Endothelial cell (in vitro differentiated cells): ENCODE measurements around the gene HPCAL4. TPM values are rescaled to one million over a fixed set of nuclear protein-coding genes. Genes with fewer than 3 reads are reported as not detected.

Experiments
- DNase-seq: peaks from one replicate; pipeline ENCODE4 v3.0.0; 2021; ENCODE audit warnings: low spot score
- H3K27ac Mint-ChIP-seq: one replicate; pipeline ENCODE4 v1.8.0; 2021; ENCODE audit warnings: mixed read lengths, inconsistent platforms; ENCODE audit not compliant: unreplicated experiment
- H3K27me3 Mint-ChIP-seq: one replicate; pipeline ENCODE4 v1.8.0; 2021; ENCODE audit warnings: mild to moderate bottlenecking, moderate library complexity, mixed read lengths, inconsistent platforms; ENCODE audit not compliant: unreplicated experiment
- H3K36me3 Mint-ChIP-seq: one replicate; pipeline ENCODE4 v1.8.0; 2021; ENCODE audit warnings: mild to moderate bottlenecking, low read depth, mixed read lengths, inconsistent platforms; ENCODE audit not compliant: unreplicated experiment
- H3K4me1 Mint-ChIP-seq: one replicate; pipeline ENCODE4 v1.8.0; 2021; ENCODE audit warnings: mild to moderate bottlenecking, mixed read lengths, inconsistent platforms; ENCODE audit not compliant: unreplicated experiment
- H3K4me3 Mint-ChIP-seq: one replicate; pipeline ENCODE4 v1.8.0; 2021; ENCODE audit warnings: mild to moderate bottlenecking, mixed read lengths, inconsistent platforms; ENCODE audit not compliant: unreplicated experiment
- H3K9me3 Mint-ChIP-seq: one replicate; pipeline ENCODE4 v1.8.0; 2021; ENCODE audit warnings: mixed read lengths, inconsistent platforms; ENCODE audit not compliant: unreplicated experiment
- long read RNA-seq: library from polyadenylated mRNA; unstranded; transcript quantifications from one replicate; pipeline ENCODE4 v2.0.0, GENCODE V29; 2020; ENCODE audit not compliant: unreplicated experiment
- total RNA-seq: library from RNA; stranded (reverse); fragmentation: NEBNext Ultra II Directional; extraction: Animal tissue kit (Norgen Biotek cat#: 25700); gene quantifications from one replicate; pipeline ENCODE4 v1.2.1, GENCODE V29; 2021; ENCODE audit not compliant: unreplicated experiment
- TF ChIP-seq, protein P1 (sequence below): fragments of 200-600 bp; sonication (generic); IDR thresholded peaks from one replicate; pipeline ENCODE4 v1.5.0; 2021; ENCODE audit warnings: antibody characterized with exemption; ENCODE audit not compliant: unreplicated experiment

The HPCAL4 gene
- not detected for total RNA-seq
- long read RNA-seq = 0 reads

DNA sequence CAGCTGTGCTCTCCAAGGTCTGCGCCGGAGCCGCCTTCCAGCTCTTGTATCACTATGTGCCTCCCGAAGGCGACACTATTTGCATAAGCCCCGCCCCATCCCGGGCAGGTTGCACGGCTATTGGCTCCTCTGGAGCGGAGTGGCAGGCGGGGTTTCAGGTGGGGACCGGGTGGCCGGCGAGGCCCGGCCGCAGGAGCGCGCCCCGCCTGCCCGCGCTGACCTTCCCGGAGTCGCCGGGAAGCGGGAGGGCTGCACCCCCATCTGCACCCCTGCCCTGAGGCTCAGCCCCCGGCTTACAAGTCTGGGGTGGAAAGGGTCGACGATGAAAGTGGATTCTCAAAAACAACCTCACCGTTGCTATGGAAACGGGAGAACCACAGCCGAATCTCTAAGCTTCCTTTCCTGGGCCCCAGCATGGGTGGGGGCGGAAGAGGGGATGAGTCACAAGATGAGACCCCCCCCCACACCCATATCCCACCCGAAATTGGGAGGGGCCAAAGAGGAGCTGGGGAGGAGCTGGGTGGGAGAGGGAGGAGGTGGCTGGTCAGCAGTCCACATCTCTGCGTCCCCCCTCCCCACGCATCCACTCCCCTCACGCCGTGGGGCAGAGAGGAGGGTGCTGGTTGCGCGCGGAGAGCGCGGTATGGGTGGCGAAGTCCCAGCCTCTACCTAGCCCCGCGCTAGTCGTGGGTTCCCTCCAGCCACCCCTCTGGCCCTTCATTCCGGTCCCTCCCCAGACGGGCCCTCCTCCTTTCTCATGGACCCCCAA lies at the start of gene HPCAL4:
HPCAL4 (minus strand) TSS at position 51 of the 769 bp plus-strand sequence. CDS start 6,830 bp downstream, outside the sequence.
- H3K36me3 Mint-ChIP-seq = peaks cover 6% of the 10 kb centered on the region
- H3K27ac Mint-ChIP-seq = no peak within 1 kb of the TSS
- peaks cover 8% of the 10 kb centered on the region for H3K4me1 Mint-ChIP-seq
- no peaks in the 10 kb centered on the region for H3K9me3 Mint-ChIP-seq
- peaks cover 34% of the 10 kb centered on the region for H3K27me3 Mint-ChIP-seq
- TF ChIP-seq, protein P1, sequence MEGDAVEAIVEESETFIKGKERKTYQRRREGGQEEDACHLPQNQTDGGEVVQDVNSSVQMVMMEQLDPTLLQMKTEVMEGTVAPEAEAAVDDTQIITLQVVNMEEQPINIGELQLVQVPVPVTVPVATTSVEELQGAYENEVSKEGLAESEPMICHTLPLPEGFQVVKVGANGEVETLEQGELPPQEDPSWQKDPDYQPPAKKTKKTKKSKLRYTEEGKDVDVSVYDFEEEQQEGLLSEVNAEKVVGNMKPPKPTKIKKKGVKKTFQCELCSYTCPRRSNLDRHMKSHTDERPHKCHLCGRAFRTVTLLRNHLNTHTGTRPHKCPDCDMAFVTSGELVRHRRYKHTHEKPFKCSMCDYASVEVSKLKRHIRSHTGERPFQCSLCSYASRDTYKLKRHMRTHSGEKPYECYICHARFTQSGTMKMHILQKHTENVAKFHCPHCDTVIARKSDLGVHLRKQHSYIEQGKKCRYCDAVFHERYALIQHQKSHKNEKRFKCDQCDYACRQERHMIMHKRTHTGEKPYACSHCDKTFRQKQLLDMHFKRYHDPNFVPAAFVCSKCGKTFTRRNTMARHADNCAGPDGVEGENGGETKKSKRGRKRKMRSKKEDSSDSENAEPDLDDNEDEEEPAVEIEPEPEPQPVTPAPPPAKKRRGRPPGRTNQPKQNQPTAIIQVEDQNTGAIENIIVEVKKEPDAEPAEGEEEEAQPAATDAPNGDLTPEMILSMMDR = no peak
- H3K4me3 Mint-ChIP-seq = no peak within 1 kb of the TSS
- DNase-seq = peak; percentile 90

DNA sequence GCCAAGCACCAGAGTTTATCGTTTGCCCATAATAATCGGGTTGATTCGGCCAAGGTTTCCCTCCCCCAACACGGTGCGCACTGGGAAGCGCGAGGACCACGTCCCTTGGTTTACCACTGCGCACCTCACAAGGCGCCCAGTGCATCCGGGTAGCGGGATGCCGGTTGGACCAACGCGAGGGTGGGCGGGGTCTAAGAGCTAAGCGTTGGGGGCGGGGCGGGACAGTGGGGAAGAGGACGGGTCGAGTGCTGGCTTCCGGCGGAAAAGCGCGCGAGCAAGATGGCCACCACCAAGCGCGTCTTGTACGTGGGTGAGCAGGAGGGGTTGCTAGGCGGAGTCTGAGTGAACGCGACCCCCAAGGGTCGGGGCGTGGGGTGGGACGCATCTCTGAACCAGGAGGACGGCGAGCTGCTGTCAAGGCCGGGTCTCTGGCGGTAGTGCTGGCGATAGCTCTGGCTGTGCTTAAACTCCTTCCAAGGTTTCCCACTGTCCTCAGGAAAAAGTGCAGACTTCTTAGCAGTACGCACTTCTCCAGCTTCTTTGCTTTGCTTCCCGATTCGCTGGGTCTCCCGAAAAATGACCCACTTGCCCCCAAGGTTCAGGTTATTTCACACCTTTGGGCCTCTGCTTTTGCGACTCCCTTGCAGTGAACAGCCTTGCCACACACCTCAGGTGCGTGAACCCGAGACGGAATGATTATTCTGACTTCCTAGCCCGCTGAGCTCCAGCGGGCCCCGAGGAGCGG lies 47.6 kb upstream of the HPCAL4 start, which contains the start of gene PPIE:
PPIE (plus strand) TSS at position 261 of the 745 bp plus-strand sequence; CDS start at position 280, 19 bp downstream.
- H3K4me1 Mint-ChIP-seq = peaks cover 12% of the 10 kb centered on the region
- TF ChIP-seq, protein P1 = no peak
- H3K27ac Mint-ChIP-seq = peak within 1 kb of the TSS; percentile 89
- peaks cover 6% of the 10 kb centered on the region for H3K27me3 Mint-ChIP-seq
- peak within 1 kb of the TSS; percentile 97 for H3K4me3 Mint-ChIP-seq
- DNase-seq = peak; percentile 78
- H3K9me3 Mint-ChIP-seq = no peaks in the 10 kb centered on the region
- peaks cover 14% of the 10 kb centered on the region for H3K36me3 Mint-ChIP-seq

DNA sequence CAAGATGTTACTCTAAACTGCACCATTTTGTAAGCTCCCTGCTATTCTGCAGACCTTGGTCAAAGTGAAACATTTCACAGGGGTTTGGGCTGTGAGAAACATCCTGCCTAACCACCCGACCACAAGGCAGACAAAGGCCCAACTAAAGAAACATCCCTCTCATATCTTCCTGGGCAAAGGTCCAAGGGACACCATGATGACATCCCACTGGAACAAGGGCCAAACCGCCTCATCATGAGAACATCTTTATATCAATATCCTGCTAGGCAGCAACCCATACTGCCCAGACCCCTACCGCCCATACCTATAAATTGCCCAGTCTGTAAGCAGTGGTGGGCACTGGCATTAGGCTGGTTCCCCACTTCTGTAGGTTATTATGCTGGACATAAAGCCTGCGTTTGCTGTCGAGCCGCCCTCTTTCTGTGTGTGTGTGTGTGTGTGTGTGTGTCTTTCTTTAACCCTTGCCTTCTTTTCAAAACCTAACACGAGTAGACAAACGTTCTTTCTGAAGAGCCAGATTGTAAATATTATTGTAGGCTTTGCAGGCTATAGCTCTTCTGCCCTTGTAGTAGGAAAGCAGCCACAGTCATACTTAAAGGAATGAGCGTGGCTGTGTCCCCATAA lies 46.4 kb upstream of the HPCAL4 start:
- no peak overlapping the region for H3K27ac Mint-ChIP-seq
- peak overlapping the region; percentile 78 for H3K4me3 Mint-ChIP-seq
- DNase-seq = no peak
- peaks cover 12% of the 10 kb centered on the region for H3K4me1 Mint-ChIP-seq
- peaks cover 6% of the 10 kb centered on the region for H3K27me3 Mint-ChIP-seq
- TF ChIP-seq, protein P1 = no peak
- H3K9me3 Mint-ChIP-seq = no peaks in the 10 kb centered on the region
- H3K36me3 Mint-ChIP-seq = peaks cover 13% of the 10 kb centered on the region

DNA sequence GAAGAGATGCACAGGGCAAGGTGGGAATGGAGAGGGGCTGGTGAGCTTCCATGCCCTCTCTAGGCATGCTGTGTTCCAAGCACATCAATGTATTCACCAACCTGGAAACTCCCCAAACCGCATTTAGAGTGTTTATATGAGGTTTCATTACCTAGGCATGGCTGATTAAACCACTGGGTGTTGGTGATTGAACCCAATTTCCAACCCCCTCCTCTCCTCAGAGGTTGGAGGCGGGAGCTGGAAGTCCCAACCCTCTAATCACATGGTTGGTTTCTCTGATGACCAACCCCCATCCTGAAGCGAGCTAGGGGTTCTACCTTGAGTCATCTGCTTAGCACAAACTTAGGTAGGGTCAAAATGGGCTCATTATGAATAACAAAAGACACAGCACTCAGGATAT lies 44.5 kb upstream of the HPCAL4 start:
- H3K27me3 Mint-ChIP-seq = peaks cover 6% of the 10 kb centered on the region

More for the DNA sequence above, 44.5 kb upstream of the HPCAL4 start:
- peaks cover 6% of the 10 kb centered on the region for H3K36me3 Mint-ChIP-seq
- TF ChIP-seq, protein P1 = no peak
- H3K27ac Mint-ChIP-seq = no peak overlapping the region
- DNase-seq = no peak
- H3K4me1 Mint-ChIP-seq = peaks cover 12% of the 10 kb centered on the region
- H3K9me3 Mint-ChIP-seq = no peaks in the 10 kb centered on the region
- H3K4me3 Mint-ChIP-seq = no peak overlapping the region
